SU-DHL-6 (cell line): ENCODE results near the gene C6orf52.
"Not testable (repeated sequence)": the region's sequence is repeated elsewhere in the genome, so short reads cannot be mapped to it uniquely, and the experiment has no call there.

Experiments
- H2AFZ ChIP-seq: fragments of 200-600 bp; sonication (generic); 2 replicates; pipeline ENCODE4 v1.6.1; 2014; ENCODE audit warnings: low read depth, mild to moderate bottlenecking, moderate library complexity, mixed read lengths, antibody characterized with exemption, low read length; ENCODE audit not compliant: severe bottlenecking
- H3F3A ChIP-seq: fragments of 200-600 bp; shearing (Covaris generic); 2 replicates; pipeline ENCODE4 v1.6.0; 2016; ENCODE audit warnings: antibody characterized with exemption, mild to moderate bottlenecking; ENCODE audit not compliant: insufficient read depth
- H3K27ac ChIP-seq: fragments of 200-600 bp; sonication (generic); 2 replicates; pipeline ENCODE4 v1.5.1; 2016; ENCODE audit warnings: low read depth, mild to moderate bottlenecking, low read length, moderate library complexity, mixed read lengths
- H3K27me3 ChIP-seq: fragments of 200-600 bp; sonication (generic), shearing (Covaris generic); 2 replicates; pipeline ENCODE4 v1.6.0; 2014; ENCODE audit warnings: mild to moderate bottlenecking, low read length
- H3K36me3 ChIP-seq: fragments of 200-600 bp; sonication (generic); 2 replicates; pipeline ENCODE4 v1.6.1; 2014; ENCODE audit warnings: mild to moderate bottlenecking, low read length, mixed read lengths
- H3K4me2 ChIP-seq: fragments of 300-600, 200-600 bp; shearing (Covaris generic), sonication (generic); 2 replicates; pipeline ENCODE4 v1.6.0; 2014; ENCODE audit warnings: low read length, low read depth, mild to moderate bottlenecking; ENCODE audit not compliant: poor library complexity, severe bottlenecking
- H3K4me3 ChIP-seq: fragments of 200-600 bp; sonication (generic); 2 replicates; pipeline ENCODE4 v1.5.1; 2014; ENCODE audit warnings: antibody characterized with exemption, low read length, mild to moderate bottlenecking, mixed read lengths; ENCODE audit not compliant: insufficient read depth, poor library complexity, severe bottlenecking
- H3K79me2 ChIP-seq: fragments of 200-600 bp; sonication (generic); 2 replicates; pipeline ENCODE4 v1.6.1; 2014; ENCODE audit warnings: mild to moderate bottlenecking, low read length, moderate library complexity; ENCODE audit not compliant: insufficient read depth
- H3K9ac ChIP-seq: fragments of 200-600 bp; sonication (generic); 2 replicates; pipeline ENCODE4 v1.7.0; 2014; ENCODE audit warnings: mild to moderate bottlenecking, low read length
- H3K9me2 ChIP-seq: fragments of 200-600 bp; sonication (generic); replicated peaks from 2 replicates; pipeline ENCODE4 v1.6.1; 2014; ENCODE audit warnings: low read length; ENCODE audit not compliant: insufficient read depth
- H3K9me3 ChIP-seq: fragments of 200-600 bp; sonication (generic); 2 replicates; pipeline ENCODE4 v1.6.1; 2014; ENCODE audit warnings: low read length, mixed read lengths; ENCODE audit not compliant: insufficient read depth
- H4K20me1 ChIP-seq: fragments of 200-600 bp; sonication (generic); 2 replicates; pipeline ENCODE4 v1.6.1; 2014; ENCODE audit warnings: low read depth, mild to moderate bottlenecking, antibody characterized with exemption, low read length, moderate library complexity, mixed read lengths
- EZH2phosphoT487 ChIP-seq: fragments of 200-600 bp; sonication (generic), shearing (Covaris generic); conservative IDR thresholded peaks from 2 replicates; pipeline ENCODE4 v1.6.1; 2018; ENCODE audit warnings: mild to moderate bottlenecking, antibody characterized with exemption, low read length, moderate library complexity, mixed read lengths
- TF ChIP-seq, protein P1 (sequence below): fragments of 200-600 bp; sonication (generic); IDR thresholded peaks from one replicate; pipeline ENCODE4 v1.5.1; 2017; ENCODE audit warnings: antibody characterized with exemption, mild to moderate bottlenecking, low read length, moderate library complexity; ENCODE audit not compliant: insufficient read depth, poor library complexity, severe bottlenecking

The C6orf52 gene

DNA sequence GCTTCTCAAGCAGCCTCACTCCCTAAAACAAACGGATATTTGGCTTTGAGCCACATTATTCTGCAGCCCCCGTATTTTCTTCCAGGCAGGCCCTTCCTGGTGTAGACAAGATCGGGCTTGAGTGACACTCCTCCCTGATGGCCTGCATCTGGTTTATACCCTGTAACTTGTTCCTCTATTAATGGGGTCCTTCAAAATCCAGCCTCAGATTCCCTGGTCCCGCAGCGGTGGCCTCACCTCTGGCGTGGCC is 28.1 kb upstream of the C6orf52 start:
- Histone ChIP-seq H3K36me3 (0 out of 2 replicates have a peak, but pooled peaks cover 3% of the 10 kb centered on the region), H3K4me2 (peak overlapping the region; percentile 81), H3F3A (peaks cover 23% of the 10 kb centered on the region), H2AFZ (peak overlapping the region; percentile 96), H4K20me1 (no peaks in the 10 kb centered on the region), H3K27ac (peak overlapping the region; percentile 48), H3K9me2 (no peaks in the 10 kb centered on the region), H3K27me3 (no peaks in the 10 kb centered on the region), H3K4me3 (peak overlapping the region; percentile 73), H3K79me2 (0 out of 2 replicates have a peak, but pooled peaks cover 12% of the 10 kb centered on the region), H3K9ac (peak overlapping the region; percentile 79), H3K9me3 (peaks cover 29% of the 10 kb centered on the region)
- TF ChIP-seq, protein P1, sequence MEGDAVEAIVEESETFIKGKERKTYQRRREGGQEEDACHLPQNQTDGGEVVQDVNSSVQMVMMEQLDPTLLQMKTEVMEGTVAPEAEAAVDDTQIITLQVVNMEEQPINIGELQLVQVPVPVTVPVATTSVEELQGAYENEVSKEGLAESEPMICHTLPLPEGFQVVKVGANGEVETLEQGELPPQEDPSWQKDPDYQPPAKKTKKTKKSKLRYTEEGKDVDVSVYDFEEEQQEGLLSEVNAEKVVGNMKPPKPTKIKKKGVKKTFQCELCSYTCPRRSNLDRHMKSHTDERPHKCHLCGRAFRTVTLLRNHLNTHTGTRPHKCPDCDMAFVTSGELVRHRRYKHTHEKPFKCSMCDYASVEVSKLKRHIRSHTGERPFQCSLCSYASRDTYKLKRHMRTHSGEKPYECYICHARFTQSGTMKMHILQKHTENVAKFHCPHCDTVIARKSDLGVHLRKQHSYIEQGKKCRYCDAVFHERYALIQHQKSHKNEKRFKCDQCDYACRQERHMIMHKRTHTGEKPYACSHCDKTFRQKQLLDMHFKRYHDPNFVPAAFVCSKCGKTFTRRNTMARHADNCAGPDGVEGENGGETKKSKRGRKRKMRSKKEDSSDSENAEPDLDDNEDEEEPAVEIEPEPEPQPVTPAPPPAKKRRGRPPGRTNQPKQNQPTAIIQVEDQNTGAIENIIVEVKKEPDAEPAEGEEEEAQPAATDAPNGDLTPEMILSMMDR, result no peak
- TF ChIP-seq EZH2phosphoT487, result no peak

DNA sequence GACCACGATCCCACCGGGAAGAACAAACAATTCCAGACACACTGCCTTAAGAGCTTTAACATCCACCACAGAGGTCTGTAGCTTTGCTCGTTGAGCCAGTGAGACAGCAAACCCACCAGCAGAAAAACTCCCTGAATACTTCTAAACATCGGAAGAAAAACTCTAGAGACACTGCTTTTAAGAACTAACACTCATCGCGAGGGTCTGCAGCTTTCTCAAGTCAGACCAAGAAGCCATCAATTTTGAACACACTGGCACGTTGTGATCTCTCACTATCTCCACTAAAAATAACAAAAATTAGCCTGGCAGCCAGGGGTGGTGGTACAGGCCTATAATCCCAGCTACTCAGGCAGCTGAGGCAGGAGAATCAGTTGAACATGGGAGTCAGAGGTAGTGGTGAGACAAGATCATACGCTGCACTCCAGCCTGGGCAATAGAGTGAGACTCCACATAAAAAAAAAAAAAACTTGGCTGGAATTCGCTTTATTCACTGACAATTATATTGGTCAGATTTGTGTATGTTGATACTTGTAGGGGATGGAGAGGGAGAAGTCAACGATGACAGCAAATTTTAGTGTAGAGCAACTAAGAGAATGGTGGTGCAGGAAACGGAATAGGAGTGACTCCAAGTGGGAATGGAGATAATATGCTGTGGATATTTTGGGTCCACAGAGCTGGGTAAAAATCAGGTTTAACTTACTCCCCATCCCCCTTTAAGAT is 27.6 kb upstream of the C6orf52 start:
- H3F3A ChIP-seq, result peaks cover 23% of the 10 kb centered on the region
- H3K36me3 ChIP-seq, result 0 out of 2 replicates have a peak, but pooled peaks cover 3% of the 10 kb centered on the region
- H4K20me1 ChIP-seq, result no peaks in the 10 kb centered on the region
- no peak for TF ChIP-seq EZH2phosphoT487
- TF ChIP-seq, protein P1, result no peak
- peak overlapping the region; percentile 96 for H2AFZ ChIP-seq
- H3K27ac ChIP-seq, result peak overlapping the region; percentile 48
- peak overlapping the region; percentile 73 for H3K4me3 ChIP-seq
- peak overlapping the region; percentile 81 for H3K4me2 ChIP-seq
- no peaks in the 10 kb centered on the region for H3K9me2 ChIP-seq
- H3K79me2 ChIP-seq, result 0 out of 2 replicates have a peak, but pooled peaks cover 12% of the 10 kb centered on the region
- peak overlapping the region; percentile 79 for H3K9ac ChIP-seq
- peaks cover 29% of the 10 kb centered on the region for H3K9me3 ChIP-seq
- no peaks in the 10 kb centered on the region for H3K27me3 ChIP-seq

DNA sequence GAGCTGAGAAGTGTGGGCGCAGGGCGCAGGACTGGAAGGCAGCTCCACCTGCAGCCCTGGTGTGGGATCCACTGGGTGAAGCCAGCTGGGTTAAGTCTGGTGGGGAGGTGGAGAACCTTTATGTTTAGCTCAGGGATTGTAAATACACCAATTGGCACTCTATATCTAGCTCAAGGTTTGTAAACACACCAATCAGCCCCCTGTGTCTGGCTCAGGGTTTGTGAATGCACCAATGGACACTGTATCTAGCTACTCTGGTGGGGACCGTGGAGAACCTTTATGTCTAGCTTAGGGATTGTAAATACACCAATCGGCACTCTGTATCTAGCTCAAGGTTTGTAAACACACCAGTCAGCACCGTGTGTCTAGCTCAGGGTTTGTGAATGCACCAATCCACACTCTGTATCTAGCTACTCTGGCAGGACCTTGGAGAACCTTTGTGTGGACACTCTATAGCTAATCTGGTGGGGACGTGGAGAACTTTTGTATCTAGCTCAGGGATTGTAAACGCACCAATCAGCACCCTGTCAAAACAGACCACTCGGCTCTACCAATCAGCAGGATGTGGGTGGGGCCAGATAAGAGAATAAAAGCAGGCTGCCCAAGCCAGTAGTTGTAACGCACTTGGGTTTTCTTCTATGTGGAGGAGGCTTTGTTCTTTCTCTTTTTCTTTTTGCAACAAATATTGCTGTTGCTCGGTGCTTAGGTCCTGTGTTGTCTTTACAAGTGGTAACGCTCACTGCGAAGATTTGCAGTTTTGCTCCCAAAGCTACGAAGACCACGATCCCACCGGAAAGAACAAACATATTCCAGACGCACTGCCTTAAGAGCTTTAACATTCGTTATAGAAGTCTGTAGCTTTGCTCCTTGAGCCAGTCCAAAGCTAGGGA is 26.8 kb upstream of the C6orf52 start:
- H3K4me3 ChIP-seq, result peak overlapping the region; percentile 41
- peaks cover 23% of the 10 kb centered on the region for H3F3A ChIP-seq
- H3K9me3 ChIP-seq, result peaks cover 29% of the 10 kb centered on the region
- H2AFZ ChIP-seq, result peak overlapping the region; percentile 59
- H3K79me2 ChIP-seq, result 0 out of 2 replicates have a peak, but pooled peaks cover 12% of the 10 kb centered on the region
- not testable (repeated sequence) for H3K36me3 ChIP-seq, H3K27me3 ChIP-seq, H3K9me2 ChIP-seq, H4K20me1 ChIP-seq
- H3K4me2 ChIP-seq, result peak overlapping the region; percentile 81
- peak overlapping the region; percentile 43 for H3K27ac ChIP-seq
- peak overlapping the region; percentile 54 for H3K9ac ChIP-seq
